M059J (cell line): ENCODE measurements around the gene LRRC49. TPM values are rescaled to one million over a fixed set of nuclear protein-coding genes. Genes with fewer than 3 reads are reported as not detected.
"Not testable (repeated sequence)": the region's sequence is repeated elsewhere in the genome, so short reads cannot be mapped to it uniquely, and the experiment has no call there.

Experiments
- DNase-seq: peaks from one replicate; pipeline ENCODE4 v3.0.0-alpha.2; 2012; ENCODE audit warnings: low read depth
- total RNA-seq: library from RNA; depleted of rRNA; stranded (reverse); fragments of >200 nt; shearing (Covaris generic); gene quantifications from 2 replicates; pipeline ENCODE4 v1.2.3, GENCODE V29; 2014

LRRC49 gene
- total RNA-seq, 1 experiment from 2014 or later: 6.5 TPM

DNA sequence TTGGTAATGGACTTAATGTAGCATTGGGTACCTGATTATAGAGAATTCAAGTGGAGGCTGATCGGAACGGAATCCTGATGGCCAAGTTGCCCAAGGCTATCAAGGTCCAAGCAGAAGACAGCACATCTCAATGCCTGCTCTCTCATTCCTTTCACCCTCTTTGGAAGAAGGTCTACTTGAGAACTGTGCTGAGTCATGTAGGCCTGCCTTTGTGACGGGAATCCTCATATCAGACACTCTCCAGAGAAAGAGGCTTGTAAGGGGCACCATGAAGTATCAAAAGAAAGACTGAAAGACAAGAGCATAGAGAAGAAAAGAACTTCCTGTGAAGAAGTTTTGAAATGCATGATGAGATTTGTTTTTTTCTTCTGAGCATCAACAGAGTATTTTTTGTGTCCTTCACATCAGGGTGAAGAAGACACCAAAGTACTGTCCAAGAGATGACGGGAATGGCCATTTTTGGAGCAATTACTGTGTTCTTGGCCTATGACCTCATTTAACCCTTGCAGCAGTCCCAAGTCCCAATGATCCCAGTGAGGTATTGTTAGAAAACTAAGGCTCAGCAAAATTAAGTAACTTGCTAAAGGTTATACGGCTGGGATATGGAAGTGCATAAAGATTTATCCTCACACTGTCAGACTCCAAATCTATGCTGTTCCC lies 25.5 kb upstream of the LRRC49 start:
- no peak for DNase-seq

- peak; percentile 24 for DNase-seq
These were observed 24.6 kb upstream of the LRRC49 start for GRCh38 chr15:70867911-70868467.

- no peak for DNase-seq
These were observed 23.3 kb upstream of the LRRC49 start for GRCh38 chr15:70869346-70869745.

DNA sequence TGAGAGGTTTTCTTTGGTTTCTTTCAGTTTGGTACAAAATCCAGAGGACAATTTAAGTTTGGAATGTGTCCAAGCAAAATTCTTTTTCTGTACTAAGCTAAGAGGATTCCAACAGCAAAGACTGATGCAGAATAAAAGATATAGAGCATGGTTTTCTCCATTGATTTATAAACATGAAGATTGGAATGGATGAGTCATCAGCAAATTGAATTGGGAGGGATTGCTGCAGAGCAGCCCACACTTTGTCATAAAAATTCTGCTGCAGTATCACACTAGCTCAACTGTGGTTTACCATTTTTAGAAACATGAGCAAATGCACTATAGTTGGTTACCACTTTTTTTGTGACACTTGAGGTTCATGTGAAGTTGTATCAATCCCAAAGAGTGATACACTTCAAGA lies 22.6 kb upstream of the LRRC49 start:
- DNase-seq: peak; percentile 73

GRCh38 chr15:70871490-70871889 lies 21.1 kb upstream of the LRRC49 start:
- not testable (repeated sequence) for DNase-seq

DNA sequence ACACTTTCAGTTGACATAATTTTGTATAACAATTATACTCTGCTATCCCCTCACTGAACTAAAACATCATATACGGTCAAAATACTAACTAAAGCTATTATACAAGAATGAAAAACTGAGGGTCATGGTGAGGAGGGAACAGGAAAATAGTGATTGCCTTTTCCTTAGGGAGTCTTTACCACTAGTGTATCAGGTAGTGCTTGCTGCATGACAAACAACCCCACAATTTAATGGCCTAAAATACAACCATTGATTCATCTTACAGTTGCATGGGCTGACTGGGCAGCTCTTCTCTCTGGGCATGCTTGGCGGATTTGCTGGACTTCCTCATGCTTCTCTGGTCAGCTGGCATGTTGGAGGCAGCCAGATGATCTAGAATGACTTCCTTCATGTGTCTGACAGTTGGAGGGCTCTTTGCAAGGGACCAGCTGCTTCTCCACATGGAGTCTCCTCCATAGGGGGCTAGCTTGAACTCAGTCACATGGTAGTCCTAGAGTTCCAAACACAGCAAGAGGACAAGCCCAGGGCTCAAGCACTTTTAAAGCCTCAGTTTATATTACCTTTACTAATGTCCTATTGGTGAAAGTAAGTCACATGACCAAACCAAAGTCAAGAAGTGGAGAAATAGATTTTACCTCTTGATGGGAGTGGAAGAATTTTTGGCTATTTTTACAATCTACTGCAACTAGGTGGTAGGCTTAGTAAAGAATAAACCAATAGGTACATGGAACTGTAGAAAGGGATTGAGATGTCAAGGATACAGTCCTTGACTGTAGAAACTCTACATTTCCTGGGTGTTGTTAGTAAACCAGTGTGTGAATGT lies 19.2 kb upstream of the LRRC49 start:
- no peak for DNase-seq

- peak; percentile 51 for DNase-seq
These were observed 17.4 kb upstream of the LRRC49 start for GRCh38 chr15:70875001-70875782.

DNA sequence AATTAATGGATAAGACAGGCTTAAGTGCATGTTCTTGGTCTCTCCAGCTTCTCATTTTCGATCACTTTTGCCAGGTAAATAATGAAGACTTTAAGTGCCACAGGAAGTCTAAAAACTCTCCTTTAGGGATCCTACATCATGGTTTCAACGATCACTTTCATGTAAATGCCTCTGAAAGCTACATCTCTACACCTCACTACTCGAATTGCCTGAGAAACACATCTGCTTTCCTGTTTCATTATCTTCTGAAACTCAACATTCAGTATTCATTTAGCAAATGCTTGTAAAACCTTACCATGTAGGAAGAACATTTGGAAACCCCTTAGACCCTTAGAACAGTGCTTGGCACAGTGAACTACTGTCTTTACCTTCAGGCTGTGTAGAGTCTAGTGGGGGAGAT lies 16.6 kb upstream of the LRRC49 start:
- no peak for DNase-seq

- no peak for DNase-seq
These were observed 15.9 kb upstream of the LRRC49 start for GRCh38 chr15:70876683-70877082.

DNA sequence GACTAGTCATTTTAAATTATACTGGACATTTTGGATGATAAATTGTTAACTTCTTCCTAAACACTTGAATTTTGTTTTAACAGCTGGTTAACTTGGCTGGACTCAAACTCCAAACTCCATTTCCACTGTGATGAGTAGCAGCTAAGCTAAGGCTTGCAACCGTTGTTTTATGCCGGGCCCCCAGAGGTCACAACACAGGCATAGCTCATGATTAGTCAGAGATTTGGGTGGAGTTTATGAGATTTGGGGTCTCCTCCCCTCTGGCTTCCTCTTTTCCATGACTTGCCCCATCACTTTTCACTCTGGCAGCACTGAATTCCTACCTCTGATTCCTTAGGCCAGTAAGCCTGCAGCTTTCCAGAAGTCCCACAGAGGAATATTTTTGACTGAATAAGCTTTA lies 13.2 kb upstream of the LRRC49 start:
- peak; percentile 70 for DNase-seq

GRCh38 chr15:70880781-70881180 lies 11.8 kb upstream of the LRRC49 start:
- peak; percentile 59 for DNase-seq

GRCh38 chr15:70882361-70882760 lies 10.3 kb upstream of the LRRC49 start:
- DNase-seq: peak; percentile 60

DNA sequence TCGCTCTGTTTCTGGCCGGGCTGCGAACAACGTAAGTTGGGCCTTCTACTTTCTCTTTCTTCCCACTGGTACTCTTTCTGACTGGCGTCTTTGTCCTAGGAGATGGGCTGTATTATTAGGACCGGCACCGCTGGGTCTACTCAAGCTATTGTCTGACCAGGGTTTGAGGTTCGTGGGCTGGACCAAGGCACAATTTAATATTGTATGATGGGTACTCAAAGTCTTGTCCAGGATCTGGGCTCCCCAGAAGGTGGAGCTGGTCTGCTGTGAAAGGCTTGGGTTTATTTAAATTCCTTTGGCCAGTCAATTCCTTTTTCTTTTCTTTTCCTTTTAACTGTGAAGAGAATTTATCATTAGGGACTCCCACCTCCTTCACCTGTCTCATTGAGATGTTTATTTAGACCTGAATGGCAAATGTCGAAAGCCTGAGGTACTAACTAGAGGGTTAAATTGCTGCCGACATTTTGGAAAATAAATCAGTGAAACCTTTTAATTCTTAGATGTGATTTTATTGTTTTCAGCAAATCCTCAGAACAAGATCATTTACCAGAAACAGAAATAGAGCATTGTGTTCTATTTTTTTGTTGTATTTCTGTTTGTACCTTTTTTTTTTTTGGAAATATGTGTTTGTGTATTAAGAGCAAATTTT lies 410 bp downstream of the LRRC49 start:
- peak; percentile 78 for DNase-seq

GRCh38 chr15:70902107-70902506 lies 9.5 kb downstream of the LRRC49 start:
- peak; percentile 84 for DNase-seq

DNA sequence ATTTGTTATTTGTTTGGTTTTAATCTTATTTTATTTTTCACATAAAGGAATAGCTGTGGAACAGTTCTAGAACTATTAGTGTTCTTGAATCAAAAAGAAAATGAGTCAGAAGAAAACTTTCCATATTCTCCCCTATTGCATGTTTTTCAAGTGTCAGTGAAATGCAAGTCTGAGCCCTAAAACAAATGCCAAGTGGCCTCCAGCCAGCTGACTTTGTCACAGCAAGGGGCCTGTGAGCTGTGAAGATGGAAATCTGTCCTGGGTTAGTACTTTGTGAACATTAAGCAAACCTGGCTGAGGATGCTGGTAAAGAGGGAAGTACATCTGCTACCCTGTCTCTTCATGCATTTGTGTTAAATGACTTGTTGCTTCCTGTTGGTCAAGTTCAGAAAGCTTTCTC lies 14.2 kb downstream of the LRRC49 start:
- peak; percentile 15 for DNase-seq

GRCh38 chr15:70907784-70908471 lies 15.3 kb downstream of the LRRC49 start:
- DNase-seq: no peak

GRCh38 chr15:70910958-70911357 lies 18.3 kb downstream of the LRRC49 start:
- no peak for DNase-seq

DNA sequence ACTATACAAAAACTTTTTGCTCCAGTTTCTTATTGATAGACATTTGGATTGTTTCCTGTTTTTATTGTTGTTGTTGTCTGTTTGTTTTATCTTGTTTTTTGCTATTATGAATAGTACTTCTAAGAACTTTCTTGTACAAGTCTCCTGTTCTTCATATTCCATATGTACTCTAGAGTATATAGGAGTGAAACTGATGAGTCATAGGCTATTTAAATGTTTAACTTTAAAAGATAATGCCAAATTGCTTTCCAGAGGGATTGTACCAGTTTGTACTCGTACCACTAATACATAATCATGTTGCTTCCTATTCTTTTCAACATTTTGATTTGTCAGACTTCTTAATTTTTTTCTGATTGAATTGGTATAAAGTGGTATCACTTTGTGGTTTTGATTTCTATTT lies 19.6 kb downstream of the LRRC49 start:
- DNase-seq: no peak

- DNase-seq: no peak
These were observed 23.9 kb downstream of the LRRC49 start for GRCh38 chr15:70916531-70916930.

GRCh38 chr15:70917955-70918354 lies 25.3 kb downstream of the LRRC49 start:
- DNase-seq: no peak
